HAP-1 (cell line): ENCODE measurements around the gene KCNG1.

Experiments used
- DNase-seq, 2 experiments: peaks; one replicate each; pipeline ENCODE4 v3.0.0-alpha.2; 2016 to 2020; ENCODE audit warnings: low spot score in 2 of 2
- H3K27me3 ChIP-seq: fragments of 250-450 bp; sonication (Bioruptor Pico); 2 replicates; pipeline ENCODE4 v1.5.1; 2020; ENCODE audit warnings: low read depth, mild to moderate bottlenecking, moderate library complexity
- H3K36me3 ChIP-seq: fragments of 250-450 bp; sonication (Bioruptor Pico); replicated peaks from 2 replicates; pipeline ENCODE4 v1.5.1; 2020; ENCODE audit warnings: mild to moderate bottlenecking
- H3K4me1 ChIP-seq: fragments of 250-450 bp; sonication (Bioruptor Pico); 2 replicates; pipeline ENCODE4 v1.5.1; 2020; ENCODE audit warnings: mild to moderate bottlenecking
- H3K4me3 ChIP-seq: fragments of 250-450 bp; sonication (Bioruptor Pico); 2 replicates; pipeline ENCODE4 v1.5.1; 2020; ENCODE audit warnings: mild to moderate bottlenecking, moderate library complexity
- H3K9me3 ChIP-seq: fragments of 250-450 bp; sonication (Bioruptor Pico); 2 replicates; pipeline ENCODE4 v1.5.1; 2020; ENCODE audit warnings: mild to moderate bottlenecking, moderate library complexity
- in situ Hi-C: fragments of 300-500 bp; cut with MboI; formaldehyde crosslinking; loops from 3 replicates; pipeline ENCODE4 v1.14.3; 2020; ENCODE audit warnings: low sequenced_read_pairs, inconsistent platforms, mixed read lengths

The KCNG1 gene

GRCh38 chr20:51022803-51023616, at the start of gene KCNG1:
Gene KCNG1, minus strand, starts transcription at chr20:51023107. Its CDS starts 12,769 bp downstream, at chr20:51010338.
- peak within 1 kb of the TSS; percentile 44 for H3K4me3 ChIP-seq

GRCh38 chr20:51070621-51071020, 47.7 kb upstream of the KCNG1 start:
- DNase-seq: no peak
- no peaks in the 10 kb centered on the region for H3K9me3 ChIP-seq
- no peaks in the 10 kb centered on the region for H3K4me1 ChIP-seq
- H3K27me3 ChIP-seq: peaks cover 22% of the 10 kb centered on the region
- H3K36me3 ChIP-seq: no peaks in the 10 kb centered on the region
- H3K4me3 ChIP-seq: no peak overlapping the region
- in situ Hi-C loops: no loop called here

More at GRCh38 chr20:51022803-51023616, at the start of gene KCNG1:
- Histone ChIP-seq H3K36me3 (no peaks in the 10 kb centered on the region; the same call in 1 of the 2 replicates), H3K4me1 (peaks cover 11% of the 10 kb centered on the region), H3K9me3 (no peaks in the 10 kb centered on the region), H3K27me3 (peaks cover 15% of the 10 kb centered on the region)
- in situ Hi-C loops: no loop called here
- DNase-seq: peak; percentile 81 to 91

GRCh38 chr20:51067792-51068191, 44.9 kb upstream of the KCNG1 start:
- H3K9me3 ChIP-seq: no peaks in the 10 kb centered on the region
- no peak overlapping the region for H3K4me3 ChIP-seq
- H3K27me3 ChIP-seq: peaks cover 26% of the 10 kb centered on the region
- H3K4me1 ChIP-seq: no peaks in the 10 kb centered on the region
- in situ Hi-C loops: no loop called here
- no peak for DNase-seq
- H3K36me3 ChIP-seq: no peaks in the 10 kb centered on the region

GRCh38 chr20:51065615-51066014, 42.7 kb upstream of the KCNG1 start:
- Histone ChIP-seq H3K9me3 (no peaks in the 10 kb centered on the region), H3K27me3 (peaks cover 34% of the 10 kb centered on the region), H3K4me3 (no peak overlapping the region), H3K4me1 (no peaks in the 10 kb centered on the region), H3K36me3 (no peaks in the 10 kb centered on the region)
- no peak for DNase-seq
- in situ Hi-C loops: no loop called here

GRCh38 chr20:51064137-51064536, 41.2 kb upstream of the KCNG1 start:
- in situ Hi-C loops: no loop called here

GRCh38 chr20:51062065-51062464, 39.2 kb upstream of the KCNG1 start:
- Histone ChIP-seq H3K4me1 (no peaks in the 10 kb centered on the region), H3K27me3 (peaks cover 24% of the 10 kb centered on the region), H3K9me3 (no peaks in the 10 kb centered on the region), H3K4me3 (no peak overlapping the region), H3K36me3 (no peaks in the 10 kb centered on the region)
- DNase-seq: no peak
- in situ Hi-C loops: no loop called here

More at GRCh38 chr20:51064137-51064536, 41.2 kb upstream of the KCNG1 start:
- H3K36me3 ChIP-seq: no peaks in the 10 kb centered on the region
- no peaks in the 10 kb centered on the region for H3K4me1 ChIP-seq
- no peaks in the 10 kb centered on the region for H3K9me3 ChIP-seq
- peaks cover 29% of the 10 kb centered on the region for H3K27me3 ChIP-seq
- no peak for DNase-seq
- no peak overlapping the region for H3K4me3 ChIP-seq

- H3K9me3 ChIP-seq: no peaks in the 10 kb centered on the region
- H3K4me1 ChIP-seq: no peaks in the 10 kb centered on the region
- in situ Hi-C loops: no loop called here
- H3K36me3 ChIP-seq: no peaks in the 10 kb centered on the region
- H3K4me3 ChIP-seq: no peak overlapping the region
- DNase-seq: no peak
- peaks cover 19% of the 10 kb centered on the region for H3K27me3 ChIP-seq
Measured at GRCh38 chr20:51061418-51062045, 38.6 kb upstream of the KCNG1 start.

- no peak for DNase-seq
- H3K27me3 ChIP-seq: peaks cover 25% of the 10 kb centered on the region
- H3K4me3 ChIP-seq: no peak overlapping the region
- no peaks in the 10 kb centered on the region for H3K9me3 ChIP-seq
- no peaks in the 10 kb centered on the region for H3K4me1 ChIP-seq
- in situ Hi-C loops: no loop called here
- H3K36me3 ChIP-seq: no peaks in the 10 kb centered on the region
Measured at GRCh38 chr20:51060301-51060700, 37.4 kb upstream of the KCNG1 start.

GRCh38 chr20:51059862-51060261, 37.0 kb upstream of the KCNG1 start:
- Histone ChIP-seq H3K4me3 (no peak overlapping the region), H3K36me3 (no peaks in the 10 kb centered on the region), H3K9me3 (no peaks in the 10 kb centered on the region), H3K27me3 (peaks cover 25% of the 10 kb centered on the region), H3K4me1 (no peaks in the 10 kb centered on the region)
- in situ Hi-C loops: no loop called here
- DNase-seq: no peak

- in situ Hi-C loops: no loop called here
- H3K27me3 ChIP-seq: peaks cover 19% of the 10 kb centered on the region; the same call in 1 of the 2 replicates
- no peaks in the 10 kb centered on the region for H3K4me1 ChIP-seq
Measured at GRCh38 chr20:51058017-51058416, 35.1 kb upstream of the KCNG1 start.

GRCh38 chr20:51054233-51054632, 31.3 kb upstream of the KCNG1 start:
- H3K27me3 ChIP-seq: peaks cover 25% of the 10 kb centered on the region; the same call in 1 of the 2 replicates
- H3K36me3 ChIP-seq: no peaks in the 10 kb centered on the region
- in situ Hi-C loops: no loop called here
- DNase-seq: no peak
- H3K4me3 ChIP-seq: no peak overlapping the region
- H3K4me1 ChIP-seq: no peaks in the 10 kb centered on the region
- no peaks in the 10 kb centered on the region for H3K9me3 ChIP-seq

More at GRCh38 chr20:51058017-51058416, 35.1 kb upstream of the KCNG1 start:
- Histone ChIP-seq H3K36me3 (no peaks in the 10 kb centered on the region), H3K4me3 (no peak overlapping the region), H3K9me3 (no peaks in the 10 kb centered on the region)
- DNase-seq: no peak

GRCh38 chr20:51050531-51051075, 27.7 kb upstream of the KCNG1 start:
- in situ Hi-C loops: no loop called here
- no peak for DNase-seq
- no peaks in the 10 kb centered on the region for H3K36me3 ChIP-seq
- H3K4me1 ChIP-seq: no peaks in the 10 kb centered on the region
- peaks cover 20% of the 10 kb centered on the region; the same call in 1 of the 2 replicates for H3K27me3 ChIP-seq
- H3K4me3 ChIP-seq: no peak overlapping the region
- H3K9me3 ChIP-seq: no peaks in the 10 kb centered on the region

- no peak overlapping the region for H3K4me3 ChIP-seq
- H3K4me1 ChIP-seq: no peaks in the 10 kb centered on the region
- in situ Hi-C loops: no loop called here
- DNase-seq: no peak
- H3K27me3 ChIP-seq: peaks cover 19% of the 10 kb centered on the region; the same call in 1 of the 2 replicates
- no peaks in the 10 kb centered on the region for H3K36me3 ChIP-seq
- H3K9me3 ChIP-seq: no peaks in the 10 kb centered on the region
Measured at GRCh38 chr20:51046021-51046985, 23.4 kb upstream of the KCNG1 start.
